Muscle layer of colon (tissue), 2 donors: ENCODE measurements around the gene MAPKAPK2.
A peak's percentile ranks its signal among the peaks of the same experiment; 100 is the strongest.

ENCODE experiments used
- H3K27ac ChIP-seq: one replicate; pipeline ENCODE4 v1.7.0; 2013; ENCODE audit warnings: low read depth, mild to moderate bottlenecking, low read length, moderate library complexity
- H3K27me3 ChIP-seq, 2 donors: one replicate each; pipeline ENCODE4 v1.7.0; 2013; ENCODE audit warnings: low read length in 2 of 2, mild to moderate bottlenecking in 2 of 2; ENCODE audit not compliant: insufficient read depth in 2 of 2, control insufficient read depth in 1 of 2
- H3K36me3 ChIP-seq: one replicate; pipeline ENCODE4 v1.7.0; 2013; ENCODE audit warnings: mild to moderate bottlenecking, low read length; ENCODE audit not compliant: insufficient read depth
- H3K4me1 ChIP-seq: one replicate; pipeline ENCODE4 v1.7.0; 2013; ENCODE audit warnings: mild to moderate bottlenecking, low read length; ENCODE audit not compliant: insufficient read depth
- H3K4me3 ChIP-seq, 2 donors: one replicate each; pipeline ENCODE4 v1.7.0; 2013; ENCODE audit warnings: low read length in 2 of 2, low read depth in 1 of 2, mild to moderate bottlenecking in 1 of 2, moderate library complexity in 1 of 2
- H3K9ac ChIP-seq: one replicate; pipeline ENCODE4 v1.7.0; 2013; ENCODE audit warnings: low read length
- H3K9me3 ChIP-seq: one replicate; pipeline ENCODE4 v1.7.0; 2013; ENCODE audit warnings: mild to moderate bottlenecking, low read length
- donor health status: abdominal sarcoma.
- donor health status: Adenocarcinoma of cecum.

Gene MAPKAPK2

GRCh38 chr1:206674236-206674635, 10.5 kb upstream of the MAPKAPK2 start:
- Histone ChIP-seq H3K27ac (peak overlapping the region; percentile 63), H3K9ac (no peak overlapping the region), H3K36me3 (no peaks in the 10 kb centered on the region), H3K4me1 (peaks cover 38% of the 10 kb centered on the region), H3K9me3 (no peaks in the 10 kb centered on the region), H3K4me3 (no peak overlapping the region), H3K27me3 (no peaks in the 10 kb centered on the region)

- no peaks in the 10 kb centered on the region for H3K9me3 ChIP-seq
Measured at GRCh38 chr1:206674745-206675175, 9.9 kb upstream of the MAPKAPK2 start.

DNA sequence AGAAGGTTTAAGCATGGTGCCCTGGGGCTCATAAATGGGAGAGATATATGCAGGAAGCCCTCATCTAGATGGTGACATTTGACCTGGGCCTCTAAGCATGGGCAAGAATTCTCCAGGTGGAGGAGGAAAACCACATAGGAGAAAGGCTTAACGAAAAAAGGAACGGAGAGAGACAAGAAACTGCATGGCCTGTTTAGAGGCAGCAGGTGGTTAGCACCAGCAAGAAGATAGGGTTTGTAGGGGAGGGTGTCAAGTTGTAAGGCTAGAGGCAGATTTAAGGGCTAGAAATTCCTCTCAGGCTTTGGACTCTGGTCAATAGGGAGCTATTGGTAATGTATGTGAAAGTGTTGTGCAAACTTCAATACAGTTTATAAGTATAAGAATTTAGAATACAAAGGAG, 8.2 kb upstream of the MAPKAPK2 start:
- H3K9ac ChIP-seq, result no peak overlapping the region
- no peaks in the 10 kb centered on the region for H3K27me3 ChIP-seq
- no peaks in the 10 kb centered on the region for H3K9me3 ChIP-seq
- no peaks in the 10 kb centered on the region for H3K36me3 ChIP-seq
- H3K4me3 ChIP-seq, result no peak overlapping the region
- H3K27ac ChIP-seq, result no peak overlapping the region
- H3K4me1 ChIP-seq, result peaks cover 38% of the 10 kb centered on the region

More at GRCh38 chr1:206674745-206675175, 9.9 kb upstream of the MAPKAPK2 start:
- Histone ChIP-seq H3K36me3 (no peaks in the 10 kb centered on the region), H3K27ac (peak overlapping the region; percentile 79), H3K27me3 (no peaks in the 10 kb centered on the region), H3K4me3 (no peak overlapping the region), H3K4me1 (peaks cover 38% of the 10 kb centered on the region), H3K9ac (no peak overlapping the region)

- no peak overlapping the region for H3K4me3 ChIP-seq
Measured at GRCh38 chr1:206678490-206678889, 6.2 kb upstream of the MAPKAPK2 start.

DNA sequence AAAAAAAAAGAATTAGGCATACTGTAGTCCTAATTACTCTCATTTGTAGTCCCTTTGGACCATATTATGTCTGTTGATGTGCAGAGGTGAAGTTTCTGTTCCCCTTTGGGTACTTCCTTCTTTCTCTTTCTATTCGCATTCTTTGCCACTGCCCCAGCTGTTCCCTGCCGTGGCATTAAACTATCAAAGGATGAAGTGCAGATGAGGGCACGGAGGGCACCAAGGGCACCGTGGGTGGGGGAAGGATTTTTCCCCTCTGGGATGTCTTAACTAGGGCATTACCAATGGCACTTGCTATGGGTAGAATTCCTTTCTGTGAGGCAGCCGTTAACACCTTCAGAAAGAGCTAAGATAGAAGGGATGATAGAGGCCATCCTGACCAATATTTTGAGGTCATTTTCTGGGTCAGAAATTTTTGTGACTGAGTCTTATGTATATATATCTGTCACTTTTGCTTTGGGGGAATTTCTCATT, 4.9 kb upstream of the MAPKAPK2 start:
- no peak overlapping the region for H3K27ac ChIP-seq
- H3K4me1 ChIP-seq, result peaks cover 19% of the 10 kb centered on the region
- no peak overlapping the region for H3K9ac ChIP-seq
- H3K36me3 ChIP-seq, result no peaks in the 10 kb centered on the region
- H3K4me3 ChIP-seq, result no peak overlapping the region
- no peaks in the 10 kb centered on the region for H3K27me3 ChIP-seq
- no peaks in the 10 kb centered on the region for H3K9me3 ChIP-seq

More at GRCh38 chr1:206678490-206678889, 6.2 kb upstream of the MAPKAPK2 start:
- Histone ChIP-seq H3K4me1 (peaks cover 25% of the 10 kb centered on the region), H3K9me3 (no peaks in the 10 kb centered on the region), H3K27ac (no peak overlapping the region), H3K9ac (no peak overlapping the region), H3K27me3 (no peaks in the 10 kb centered on the region), H3K36me3 (no peaks in the 10 kb centered on the region)

GRCh38 chr1:206680279-206680678, 4.4 kb upstream of the MAPKAPK2 start:
- H3K27ac ChIP-seq, result no peak overlapping the region
- no peaks in the 10 kb centered on the region for H3K27me3 ChIP-seq
- H3K4me1 ChIP-seq, result peaks cover 14% of the 10 kb centered on the region
- no peak overlapping the region for H3K4me3 ChIP-seq
- no peaks in the 10 kb centered on the region for H3K9me3 ChIP-seq
- H3K9ac ChIP-seq, result no peak overlapping the region
- no peaks in the 10 kb centered on the region for H3K36me3 ChIP-seq

DNA sequence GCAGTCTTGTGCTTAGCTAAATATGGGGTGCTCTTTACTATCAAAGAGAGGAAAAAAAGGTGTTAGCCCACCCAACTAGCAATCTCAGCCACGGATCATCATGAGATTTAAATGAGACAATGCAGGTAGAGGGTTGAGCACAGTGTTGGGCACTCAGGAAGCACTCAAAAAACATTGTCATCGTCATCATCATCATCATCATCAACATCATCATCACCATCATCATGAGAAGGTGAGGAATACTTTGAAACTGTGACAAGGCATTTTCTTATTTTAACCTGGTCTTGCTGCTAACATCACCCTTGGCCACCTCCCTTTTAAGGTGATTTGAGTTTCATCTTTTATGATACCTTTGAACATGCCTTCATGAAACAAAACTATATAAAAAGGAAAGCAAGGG, 3.3 kb upstream of the MAPKAPK2 start:
- Histone ChIP-seq H3K27me3 (no peaks in the 10 kb centered on the region), H3K4me1 (peaks cover 7% of the 10 kb centered on the region), H3K9ac (no peak overlapping the region), H3K9me3 (no peaks in the 10 kb centered on the region), H3K36me3 (no peaks in the 10 kb centered on the region), H3K4me3 (no peak overlapping the region), H3K27ac (no peak overlapping the region)

DNA sequence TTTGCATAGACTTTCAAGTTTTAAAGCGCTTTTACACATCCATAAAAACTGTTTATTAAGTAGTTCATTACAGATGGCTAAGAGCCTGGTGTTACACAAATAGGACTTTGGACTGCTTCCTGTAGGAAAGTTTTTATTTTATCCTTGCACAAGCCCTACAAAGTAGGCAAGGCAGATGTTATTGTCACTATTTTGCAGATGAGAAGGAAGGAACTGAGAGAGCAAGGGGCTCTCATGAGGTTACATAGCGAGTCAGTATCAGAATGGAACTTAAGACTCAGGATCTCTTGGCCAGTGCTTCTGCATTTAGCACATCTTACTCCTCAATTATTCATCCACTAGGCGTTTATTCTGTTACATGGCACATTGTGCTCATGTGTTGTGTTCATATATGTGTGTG, 2.6 kb upstream of the MAPKAPK2 start:
- no peak overlapping the region for H3K4me3 ChIP-seq
- no peaks in the 10 kb centered on the region for H3K27me3 ChIP-seq
- peaks cover 14% of the 10 kb centered on the region for H3K4me1 ChIP-seq
- no peak overlapping the region for H3K27ac ChIP-seq
- no peaks in the 10 kb centered on the region for H3K36me3 ChIP-seq
- H3K9me3 ChIP-seq, result no peaks in the 10 kb centered on the region
- no peak overlapping the region for H3K9ac ChIP-seq

GRCh38 chr1:206683313-206683712, 1.4 kb upstream of the MAPKAPK2 start:
- H3K9ac ChIP-seq, result no peak overlapping the region

GRCh38 chr1:206684003-206684402, 702 bp upstream of the MAPKAPK2 start:
- H3K27ac ChIP-seq, result no peak overlapping the region
- H3K36me3 ChIP-seq, result no peaks in the 10 kb centered on the region
- H3K9ac ChIP-seq, result no peak overlapping the region
- H3K4me3 ChIP-seq, result no peak overlapping the region
- H3K27me3 ChIP-seq, result no peaks in the 10 kb centered on the region
- peaks cover 33% of the 10 kb centered on the region for H3K4me1 ChIP-seq
- H3K9me3 ChIP-seq, result no peaks in the 10 kb centered on the region

More at GRCh38 chr1:206683313-206683712, 1.4 kb upstream of the MAPKAPK2 start:
- H3K27ac ChIP-seq, result no peak overlapping the region
- H3K27me3 ChIP-seq, result no peaks in the 10 kb centered on the region
- H3K4me1 ChIP-seq, result peaks cover 26% of the 10 kb centered on the region
- no peaks in the 10 kb centered on the region for H3K9me3 ChIP-seq
- H3K4me3 ChIP-seq, result no peak overlapping the region
- no peaks in the 10 kb centered on the region for H3K36me3 ChIP-seq

GRCh38 chr1:206685334-206685768, 646 bp downstream of the MAPKAPK2 start:
- Histone ChIP-seq H3K36me3 (no peaks in the 10 kb centered on the region), H3K4me3 (peak overlapping the region; percentile 76), H3K27me3 (no peaks in the 10 kb centered on the region), H3K9ac (peak overlapping the region; percentile 97), H3K4me1 (peaks cover 45% of the 10 kb centered on the region), H3K27ac (peak overlapping the region; percentile 93), H3K9me3 (no peaks in the 10 kb centered on the region)

GRCh38 chr1:206685769-206686477, 1.2 kb downstream of the MAPKAPK2 start:
- Histone ChIP-seq H3K36me3 (no peaks in the 10 kb centered on the region), H3K9ac (peak overlapping the region; percentile 97), H3K4me3 (peak overlapping the region; percentile 76), H3K9me3 (no peaks in the 10 kb centered on the region), H3K27me3 (no peaks in the 10 kb centered on the region), H3K4me1 (peaks cover 51% of the 10 kb centered on the region), H3K27ac (peak overlapping the region; percentile 93)
